Measurements from ENCODE around the gene NPFF. TPM values are rescaled to one million over a fixed set of nuclear protein-coding genes. Genes with fewer than 3 reads are reported as not detected.

NPFF gene
- total and polyA plus RNA-seq, 10 of the 15 experiments (the other 5 are each of a cell fraction or from before 2014, with no cell fraction given), result 0.21 to 0.69 (median 0.23) TPM; not detected in 7

DNA sequence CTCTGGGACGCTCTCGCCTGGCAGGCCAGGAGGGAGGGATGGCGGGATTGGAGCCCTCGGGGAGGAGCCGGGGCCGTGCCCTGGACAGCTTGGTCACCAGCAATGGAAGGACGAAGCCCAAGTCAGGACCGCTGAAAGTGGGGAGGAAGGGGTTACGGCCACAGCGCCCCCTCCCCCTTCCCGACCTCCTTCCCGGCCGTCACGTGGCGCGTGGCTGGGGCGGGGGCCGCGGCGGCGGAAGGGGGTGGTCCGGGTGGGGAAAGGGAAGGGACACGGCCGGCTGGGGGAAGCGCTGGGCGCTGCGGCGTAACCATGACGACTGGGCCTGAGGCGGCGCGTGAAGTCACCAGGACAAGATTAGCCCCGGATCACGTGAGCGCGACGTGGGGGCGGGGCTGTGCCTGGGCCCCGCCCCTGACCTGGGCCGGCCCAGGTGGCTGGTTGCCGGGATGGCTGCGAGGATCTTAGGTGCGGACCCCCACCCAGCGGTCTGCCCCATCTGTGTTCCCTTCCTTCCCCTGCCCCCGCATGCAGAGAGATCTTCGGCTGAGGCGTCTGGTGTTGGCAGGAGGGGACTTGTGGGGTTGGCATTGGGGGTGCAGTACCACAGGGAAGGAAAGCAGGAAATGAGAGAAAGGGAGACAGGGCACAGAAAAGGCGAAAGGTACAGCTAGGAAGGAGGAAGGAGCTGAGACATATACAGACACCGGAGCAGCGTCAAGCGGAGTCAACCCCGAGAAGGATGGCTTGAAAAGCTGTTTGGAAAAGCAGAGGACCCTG is 14.3 kb downstream of the NPFF start (continued):
- TF ChIP-seq GABPA (IDR thresholded peaks at IDR 0.05; ENCODE audit: low read depth), result no peak
- TF ChIP-seq SMAD1 (IDR thresholded peaks at IDR 0.05; ENCODE audit: low read depth, partially characterized antibody), result peak; percentile 62
- no peak for TF ChIP-seq REST (IDR thresholded peaks at IDR 0.05; ENCODE audit: low read depth, low read length)
- TF ChIP-seq POLR2A (IDR thresholded peaks at IDR 0.05; ENCODE audit: low read depth, low read length), result peak; percentile 83
- TF ChIP-seq EZH2 (IDR thresholded peaks at IDR 0.05; ENCODE audit: borderline replicate concordance, control insufficient read depth, low read depth, low read length), result no peak
- peak; percentile 63 for TF ChIP-seq CREB1 (IDR thresholded peaks at IDR 0.05; ENCODE audit: low read depth)
- TF ChIP-seq SP1 (IDR thresholded peaks at IDR 0.05; ENCODE audit: low read depth, low read length), result peak; percentile 50
- TF ChIP-seq MTA2 (IDR thresholded peaks at IDR 0.05; ENCODE audit: low read depth), result peak; percentile 31; the same call in 1 of the 2 replicates
- peak; percentile 55; the same call in 1 of the 2 replicates for TF ChIP-seq ATF7 (IDR thresholded peaks at IDR 0.05; ENCODE audit: low read depth)
- 0 out of 2 replicates have a peak, but pooled peaks have one; percentile 18 for TF ChIP-seq TCF12 (IDR thresholded peaks at IDR 0.05; ENCODE audit: low read depth, low read length)
- TF ChIP-seq CHD2 (IDR thresholded peaks at IDR 0.05; ENCODE audit: borderline replicate concordance, low read depth, low read length), result peak; percentile 35; the same call in 1 of the 2 replicates
- TF ChIP-seq NBN (IDR thresholded peaks at IDR 0.05), result 0 out of 2 replicates have a peak, but pooled peaks have one; percentile 57
- TF ChIP-seq MAX (IDR thresholded peaks at IDR 0.05; ENCODE audit: low read depth, low read length), result peak; percentile 92
- TF ChIP-seq BHLHE40 (IDR thresholded peaks at IDR 0.05; ENCODE audit: borderline replicate concordance in 1 of 2, low read depth in 2 of 2, low read length in 1 of 2), result peak; percentile 92 to 96
- TF ChIP-seq HDAC2 (IDR thresholded peaks at IDR 0.05), result no peak
- TF ChIP-seq MLLT1 (IDR thresholded peaks at IDR 0.05), result peak; percentile 40; the same call in 1 of the 2 replicates
- TF ChIP-seq TCF7 (IDR thresholded peaks at IDR 0.05; ENCODE audit: borderline replicate concordance), result no peak
- no peak for TF ChIP-seq EP300 (IDR thresholded peaks at IDR 0.05; ENCODE audit: borderline replicate concordance in 1 of 2, control insufficient read depth in 1 of 2, low read depth in 2 of 2, low read length in 2 of 2)
- peak; percentile 83 for TF ChIP-seq MEF2A (IDR thresholded peaks at IDR 0.05; ENCODE audit: insufficient read depth, low read depth, low read length)
- TF ChIP-seq, protein P1, sequence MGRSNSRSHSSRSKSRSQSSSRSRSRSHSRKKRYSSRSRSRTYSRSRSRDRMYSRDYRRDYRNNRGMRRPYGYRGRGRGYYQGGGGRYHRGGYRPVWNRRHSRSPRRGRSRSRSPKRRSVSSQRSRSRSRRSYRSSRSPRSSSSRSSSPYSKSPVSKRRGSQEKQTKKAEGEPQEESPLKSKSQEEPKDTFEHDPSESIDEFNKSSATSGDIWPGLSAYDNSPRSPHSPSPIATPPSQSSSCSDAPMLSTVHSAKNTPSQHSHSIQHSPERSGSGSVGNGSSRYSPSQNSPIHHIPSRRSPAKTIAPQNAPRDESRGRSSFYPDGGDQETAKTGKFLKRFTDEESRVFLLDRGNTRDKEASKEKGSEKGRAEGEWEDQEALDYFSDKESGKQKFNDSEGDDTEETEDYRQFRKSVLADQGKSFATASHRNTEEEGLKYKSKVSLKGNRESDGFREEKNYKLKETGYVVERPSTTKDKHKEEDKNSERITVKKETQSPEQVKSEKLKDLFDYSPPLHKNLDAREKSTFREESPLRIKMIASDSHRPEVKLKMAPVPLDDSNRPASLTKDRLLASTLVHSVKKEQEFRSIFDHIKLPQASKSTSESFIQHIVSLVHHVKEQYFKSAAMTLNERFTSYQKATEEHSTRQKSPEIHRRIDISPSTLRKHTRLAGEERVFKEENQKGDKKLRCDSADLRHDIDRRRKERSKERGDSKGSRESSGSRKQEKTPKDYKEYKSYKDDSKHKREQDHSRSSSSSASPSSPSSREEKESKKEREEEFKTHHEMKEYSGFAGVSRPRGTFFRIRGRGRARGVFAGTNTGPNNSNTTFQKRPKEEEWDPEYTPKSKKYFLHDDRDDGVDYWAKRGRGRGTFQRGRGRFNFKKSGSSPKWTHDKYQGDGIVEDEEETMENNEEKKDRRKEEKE (IDR thresholded peaks at IDR 0.05), result no peak
- TF ChIP-seq POLR2AphosphoS2 (IDR thresholded peaks at IDR 0.05; ENCODE audit: low read depth, low read length), result peak; percentile 51; the same call in 1 of the 2 replicates
- TF ChIP-seq RFX5 (IDR thresholded peaks at IDR 0.05; ENCODE audit: low read depth, low read length), result 0 out of 2 replicates have a peak, but pooled peaks have one; percentile 7

Data from GM12878 (cell line).